Islet of Langerhans (tissue), 1 donor: Measurements from ENCODE around the gene KIZ.

ENCODE experiments used
- FAIRE-seq: peaks from one replicate; lab custom pipeline; 2011; peaks lifted over from hg19 to GRCh38; lab: Jason Lieb, UNC

Gene KIZ, protein sequence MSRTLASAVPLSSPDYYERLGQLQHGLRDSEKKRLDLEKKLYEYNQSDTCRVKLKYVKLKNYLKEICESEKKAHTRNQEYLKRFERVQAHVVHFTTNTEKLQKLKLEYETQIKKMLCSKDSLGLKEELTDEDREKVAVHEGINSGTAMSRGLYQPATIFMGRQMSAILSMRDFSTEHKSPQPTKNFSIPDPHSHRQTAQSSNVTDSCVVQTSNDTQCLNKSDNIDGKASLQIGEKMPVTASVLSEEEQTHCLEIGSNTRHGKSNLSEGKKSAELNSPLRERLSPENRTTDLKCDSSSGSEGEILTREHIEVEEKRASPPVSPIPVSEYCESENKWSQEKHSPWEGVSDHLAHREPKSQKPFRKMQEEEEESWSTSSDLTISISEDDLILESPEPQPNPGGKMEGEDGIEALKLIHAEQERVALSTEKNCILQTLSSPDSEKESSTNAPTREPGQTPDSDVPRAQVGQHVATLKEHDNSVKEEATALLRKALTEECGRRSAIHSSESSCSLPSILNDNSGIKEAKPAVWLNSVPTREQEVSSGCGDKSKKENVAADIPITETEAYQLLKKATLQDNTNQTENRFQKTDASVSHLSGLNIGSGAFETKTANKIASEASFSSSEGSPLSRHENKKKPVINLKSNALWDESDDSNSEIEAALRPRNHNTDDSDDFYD

DNA sequence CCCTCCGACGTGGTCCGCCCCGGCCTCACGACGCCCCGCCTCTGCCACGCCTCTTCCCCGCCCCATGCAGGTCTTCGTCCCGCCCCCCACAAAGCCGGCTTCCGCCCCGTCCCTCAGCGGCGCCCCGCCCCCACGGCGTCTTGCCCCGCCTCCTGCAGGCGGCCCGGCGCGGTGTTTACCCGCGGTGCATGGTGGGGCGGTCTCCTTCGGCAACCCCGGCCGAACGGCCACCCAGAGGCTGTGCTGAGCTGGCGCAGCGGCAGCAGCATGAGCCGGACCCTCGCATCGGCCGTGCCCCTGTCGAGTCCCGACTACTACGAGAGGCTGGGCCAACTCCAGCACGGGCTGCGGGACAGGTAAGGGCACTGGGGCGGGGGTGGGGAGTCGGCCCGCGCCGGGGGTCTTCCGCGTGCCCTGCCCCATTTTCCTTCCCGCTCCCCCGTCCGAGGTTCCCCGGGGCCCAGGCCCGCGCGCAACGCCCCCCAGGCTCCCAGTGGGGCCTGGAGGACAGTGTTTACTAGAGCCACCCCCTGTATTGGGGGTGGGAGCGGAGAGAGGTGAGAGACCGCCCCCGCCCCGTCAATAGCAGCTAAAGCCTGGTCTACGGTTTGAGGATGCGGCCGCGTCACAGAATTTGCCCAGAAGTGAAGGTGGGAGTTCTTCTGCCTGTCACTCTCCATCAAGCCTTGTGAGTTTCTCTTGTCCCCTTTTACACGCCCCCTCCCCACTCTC is at the start of gene KIZ:
TSS of gene KIZ (plus strand) at position 234 of the 732 bp plus-strand sequence. CDS start at position 268, 34 bp downstream.
- no peak for FAIRE-seq

DNA sequence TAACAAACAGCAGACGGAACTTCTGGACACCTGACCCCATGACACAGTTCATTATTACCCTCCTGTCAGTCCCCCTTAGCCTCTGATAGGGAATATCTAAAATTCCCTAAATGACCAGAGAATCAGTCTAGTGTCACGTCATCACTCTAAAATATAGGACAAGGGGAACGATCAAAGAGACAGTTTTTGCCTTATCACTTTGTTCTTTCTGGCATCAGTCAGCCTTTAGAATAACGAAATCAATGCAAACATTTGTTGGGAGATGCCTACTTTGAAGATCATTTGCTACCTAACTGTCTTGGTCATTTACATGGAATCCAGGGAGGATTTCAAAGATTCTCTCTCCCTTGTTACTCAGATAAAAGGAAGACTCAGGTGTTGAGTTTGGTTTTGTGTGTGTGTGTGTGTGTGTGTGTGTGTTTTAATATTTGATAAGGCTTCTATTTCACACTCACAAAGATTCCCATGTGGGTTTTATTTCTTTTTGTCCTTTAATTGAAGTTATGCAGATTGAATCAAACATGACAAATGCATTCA is 48.0 kb upstream of the KIZ start:
- FAIRE-seq, result no peak

DNA sequence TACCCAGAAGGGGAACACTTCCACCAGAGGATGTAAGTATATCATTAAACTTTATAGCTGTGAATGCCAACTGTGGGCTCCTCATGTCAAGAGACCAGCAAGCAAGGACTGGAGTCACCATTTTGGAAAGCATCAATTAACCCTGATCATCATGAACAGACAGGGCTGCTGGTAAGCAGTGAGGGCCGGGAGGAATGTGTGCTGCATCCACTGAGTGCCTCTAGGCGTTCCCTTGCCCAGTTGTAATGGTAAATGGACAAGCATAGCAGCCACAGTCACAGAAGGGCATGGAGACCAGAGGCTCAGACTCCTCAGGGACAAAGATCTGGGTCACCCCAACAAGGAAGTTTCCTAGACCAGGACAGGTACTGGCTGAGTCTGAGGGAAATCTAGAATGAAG is 43.3 kb upstream of the KIZ start:
- no peak for FAIRE-seq

DNA sequence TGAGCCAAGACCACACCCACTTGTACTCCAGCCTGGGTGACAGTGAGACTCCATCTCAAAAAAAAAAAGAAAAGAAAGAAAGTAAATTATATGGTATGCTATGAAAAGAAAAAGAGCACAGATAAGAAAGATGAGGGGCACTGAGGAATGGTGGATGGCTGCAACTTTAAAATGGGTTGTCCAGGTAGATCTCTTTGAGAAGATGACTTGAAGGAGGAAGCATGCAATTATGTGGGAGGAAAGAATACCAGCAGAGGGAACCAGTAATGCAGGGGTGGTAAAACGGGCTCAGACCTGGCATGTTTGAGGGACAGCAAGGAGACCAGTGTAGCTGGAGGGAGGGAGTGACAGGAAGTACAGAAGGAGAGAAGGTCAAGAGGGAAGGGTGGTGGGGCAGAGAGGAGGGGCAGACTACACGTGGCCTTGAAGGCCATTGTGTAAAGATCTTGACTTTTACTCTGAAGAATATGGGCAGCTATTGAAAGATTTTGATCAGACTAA is 42.0 kb upstream of the KIZ start:
- no peak for FAIRE-seq

DNA sequence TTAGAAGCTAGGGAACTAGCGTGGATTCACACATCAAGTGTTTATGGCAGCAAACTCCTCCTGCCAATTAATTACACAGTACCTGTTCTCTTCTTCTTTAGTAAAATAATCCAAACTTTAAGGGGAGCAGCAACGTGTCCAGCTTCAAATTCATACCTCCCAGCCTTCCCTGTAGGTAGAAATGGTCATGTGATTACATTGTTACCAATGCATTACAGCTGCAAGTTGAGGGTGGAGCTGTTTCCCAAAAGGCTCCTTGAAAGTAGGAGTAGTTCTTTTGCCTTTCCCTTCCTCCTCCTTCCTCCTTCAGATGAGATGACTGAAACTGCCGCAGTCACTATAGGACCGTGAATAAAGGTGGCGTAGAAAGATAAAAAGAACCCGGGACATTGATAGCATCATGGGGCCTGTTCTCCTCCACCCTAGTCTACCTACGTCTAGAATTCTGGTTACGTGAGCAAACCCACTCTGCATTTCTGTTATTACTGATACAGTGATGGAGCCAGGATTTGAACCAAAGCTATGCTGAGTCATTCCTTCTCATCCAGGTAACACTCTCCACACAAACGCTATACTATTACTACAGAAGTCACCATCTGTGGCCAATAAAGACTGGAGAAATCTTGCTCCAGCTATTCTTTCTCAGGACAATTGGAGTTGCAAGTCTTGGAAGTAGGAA is 37.9 kb upstream of the KIZ start:
- no peak for FAIRE-seq

DNA sequence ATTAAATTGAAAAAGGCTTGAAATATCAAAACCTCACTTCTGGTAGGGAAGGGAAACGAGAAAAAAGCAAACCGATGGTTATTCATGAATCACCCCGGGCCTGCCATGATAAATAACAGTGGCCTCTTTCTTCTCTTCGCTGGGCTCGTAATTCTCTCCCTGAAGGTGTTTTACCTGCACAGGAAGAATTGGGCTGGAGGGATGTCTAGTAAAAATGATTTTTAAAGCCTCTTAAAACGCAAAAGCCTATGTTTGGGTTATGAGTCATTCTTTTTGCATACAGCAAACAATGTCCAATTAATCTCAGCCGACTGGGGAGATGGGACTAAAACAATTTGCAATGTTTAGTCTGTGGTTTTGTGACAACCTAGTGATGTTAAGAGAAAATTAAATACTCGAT is 36.5 kb upstream of the KIZ start:
- no peak for FAIRE-seq

DNA sequence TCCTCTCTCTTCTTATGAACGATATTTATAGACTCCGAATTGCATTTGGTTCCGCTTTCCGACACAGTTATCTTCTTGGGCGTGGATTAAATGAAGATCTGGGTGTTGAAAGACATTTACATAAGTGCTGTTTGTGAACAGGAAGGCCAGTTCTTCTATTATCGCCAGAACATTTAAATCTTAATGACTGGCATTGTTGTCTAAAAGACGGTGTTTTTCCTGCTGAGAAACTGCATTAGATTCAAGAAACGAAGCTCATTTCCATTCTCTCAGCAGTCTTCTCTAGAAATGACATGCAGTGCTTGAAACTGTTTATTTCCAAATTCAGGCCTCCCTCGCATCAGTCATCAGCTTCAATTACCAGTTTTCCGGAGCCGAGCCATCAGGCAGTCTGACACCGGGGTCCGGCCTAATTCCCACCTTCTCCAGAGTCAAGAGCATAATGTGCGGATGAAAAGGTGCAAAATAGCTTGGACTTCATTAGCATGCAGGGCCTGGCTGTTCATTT is 35.7 kb upstream of the KIZ start:
- no peak for FAIRE-seq

DNA sequence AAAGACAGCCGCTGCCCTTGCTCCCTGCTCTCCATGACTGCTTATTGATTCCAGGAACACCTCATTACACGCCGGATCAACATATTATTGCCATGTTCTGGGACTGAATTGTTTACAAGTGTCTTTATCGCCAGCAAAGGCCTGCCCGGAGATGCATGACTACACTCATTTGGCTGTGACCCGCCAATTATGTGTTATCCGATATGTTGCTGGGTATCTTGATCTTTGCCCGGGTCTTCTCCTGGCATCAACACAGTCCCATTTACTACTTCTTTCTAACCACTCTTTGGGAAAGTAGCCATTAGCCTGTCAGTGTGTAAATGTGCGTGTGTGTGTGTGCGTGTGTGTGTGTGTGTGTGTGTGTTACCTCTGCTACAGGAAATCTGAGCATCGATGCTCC is 35.2 kb upstream of the KIZ start:
- FAIRE-seq, result no peak

DNA sequence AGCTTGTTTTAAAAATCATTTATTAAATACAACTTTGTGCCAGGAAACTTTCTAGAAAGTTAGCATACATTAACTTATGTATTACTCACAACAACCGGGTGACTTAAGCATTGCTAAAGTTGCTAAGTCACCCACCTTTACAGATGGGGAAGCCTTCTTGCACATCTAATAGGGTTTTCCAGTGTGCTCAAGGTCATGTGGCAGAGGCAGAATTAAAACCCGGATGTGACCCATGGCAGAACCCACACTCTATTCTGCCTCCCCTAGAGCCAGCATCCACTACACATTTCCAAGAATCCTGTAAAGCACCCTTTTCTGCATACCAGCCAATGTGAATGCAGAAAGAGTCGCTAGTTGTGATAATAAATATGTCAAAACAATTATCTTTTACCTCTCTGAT is 33.1 kb upstream of the KIZ start:
- no peak for FAIRE-seq

DNA sequence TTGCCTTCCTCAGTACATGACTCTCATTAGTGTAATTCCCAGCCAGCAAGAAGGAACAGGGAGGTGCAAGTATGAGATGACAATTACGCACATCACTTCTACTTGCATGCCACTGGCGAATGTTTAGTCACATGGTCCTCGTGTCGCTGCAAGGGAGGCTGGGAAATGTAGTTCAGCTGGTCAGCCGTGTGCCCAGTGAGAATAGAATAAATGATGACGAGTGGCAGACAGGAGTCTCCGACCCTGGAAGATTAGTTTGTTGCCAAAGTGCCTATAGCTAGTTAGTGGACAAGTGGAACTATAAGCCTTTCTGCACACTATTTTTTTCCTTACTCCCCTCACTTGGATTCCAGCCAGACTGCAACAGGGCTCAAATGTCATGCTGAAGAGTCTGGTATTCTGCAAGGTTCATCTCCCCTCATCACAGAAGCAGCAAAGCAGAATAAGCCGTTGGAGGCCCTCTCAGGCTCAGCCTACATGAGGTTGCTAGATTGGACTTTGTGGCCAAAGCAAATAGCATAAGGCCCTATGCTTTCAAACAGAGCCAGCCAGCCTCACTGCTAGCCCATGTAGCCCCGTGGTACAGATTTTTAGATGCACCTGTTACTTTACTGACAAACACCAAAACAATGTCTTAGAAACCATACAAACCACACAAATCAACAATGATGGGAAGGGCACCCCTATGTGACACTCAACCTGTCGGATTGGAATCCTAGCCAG is 29.4 kb upstream of the KIZ start:
- FAIRE-seq, result no peak

DNA sequence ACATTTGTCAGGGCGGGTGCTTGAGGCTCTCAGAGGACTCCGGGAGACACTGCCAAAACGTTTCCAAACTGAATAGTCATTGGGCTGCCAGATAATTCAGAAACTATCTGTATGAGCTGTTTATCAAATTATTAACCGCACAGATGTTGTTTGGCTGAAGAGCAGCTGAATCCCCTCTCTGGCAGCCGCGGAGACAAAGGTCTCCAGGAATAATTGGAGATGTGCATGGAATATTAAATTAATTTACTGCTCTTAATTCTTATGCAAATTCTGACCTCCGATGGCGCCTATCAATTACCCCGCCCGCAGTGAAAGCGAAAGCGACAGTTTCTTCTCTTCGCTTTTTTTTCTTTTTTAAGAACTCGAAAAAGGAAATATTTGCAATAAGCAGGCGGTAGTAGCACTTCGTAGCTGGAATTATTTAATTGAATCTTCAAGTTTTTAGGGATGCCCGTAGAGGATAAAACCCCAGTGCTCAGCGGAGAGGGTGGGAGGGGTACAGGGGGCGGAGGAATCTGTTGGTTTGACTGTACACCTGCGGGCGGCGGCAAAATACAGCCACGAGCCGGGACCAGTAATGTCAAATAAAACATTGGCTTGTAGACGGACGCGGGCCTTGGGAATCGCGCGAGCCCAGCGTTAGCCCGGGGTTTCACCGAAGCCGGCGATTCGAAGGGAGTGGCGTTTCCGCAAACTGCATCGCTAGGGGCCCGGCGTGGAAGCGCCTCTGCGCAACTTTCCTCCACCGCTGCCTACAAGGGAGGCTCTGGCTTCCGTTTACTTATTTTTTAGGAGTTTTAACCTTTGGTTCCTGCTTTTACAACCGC is 25.9 kb upstream of the KIZ start:
- no peak for FAIRE-seq

DNA sequence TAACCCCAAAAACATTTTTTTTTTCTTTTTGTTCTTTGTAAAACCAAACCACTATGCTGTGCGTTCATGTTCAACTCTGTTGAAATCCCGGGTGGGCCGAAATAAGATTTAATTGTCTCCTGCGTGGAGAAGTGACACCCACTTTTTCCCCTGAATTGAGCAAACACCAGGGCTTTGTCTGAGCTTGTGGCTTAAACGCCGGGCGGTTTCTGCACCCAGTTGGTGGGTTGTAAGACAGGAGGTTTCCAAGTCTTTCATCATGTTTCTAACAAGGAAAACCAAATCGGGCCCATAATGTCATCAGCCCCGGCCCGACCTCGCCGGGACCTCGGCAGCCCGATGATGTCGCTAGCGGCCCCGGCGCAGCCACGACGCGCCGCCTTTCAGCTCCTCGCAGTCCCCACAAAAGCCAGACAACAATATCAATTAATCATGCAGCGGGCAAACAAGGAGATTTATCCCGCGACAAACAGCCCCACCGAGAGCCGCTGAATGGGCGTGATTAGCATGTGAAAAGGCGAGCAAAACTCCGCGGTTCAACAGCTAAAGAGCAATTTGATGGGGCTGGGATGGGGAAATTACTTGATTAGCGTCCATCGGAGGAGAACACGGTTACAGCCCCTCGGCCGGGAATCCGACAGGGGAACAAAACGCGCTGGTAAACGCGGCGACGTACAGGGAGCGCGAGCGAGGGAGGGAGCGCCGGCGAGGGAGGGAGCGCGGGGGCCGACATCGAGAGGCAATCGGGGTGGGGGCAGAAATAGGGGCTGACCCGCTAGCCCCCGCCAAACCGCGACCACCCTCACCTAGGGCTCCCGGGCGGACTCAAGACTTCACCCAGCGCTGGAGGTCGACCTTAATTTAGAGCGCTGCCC is 25.1 kb upstream of the KIZ start:
- no peak for FAIRE-seq

DNA sequence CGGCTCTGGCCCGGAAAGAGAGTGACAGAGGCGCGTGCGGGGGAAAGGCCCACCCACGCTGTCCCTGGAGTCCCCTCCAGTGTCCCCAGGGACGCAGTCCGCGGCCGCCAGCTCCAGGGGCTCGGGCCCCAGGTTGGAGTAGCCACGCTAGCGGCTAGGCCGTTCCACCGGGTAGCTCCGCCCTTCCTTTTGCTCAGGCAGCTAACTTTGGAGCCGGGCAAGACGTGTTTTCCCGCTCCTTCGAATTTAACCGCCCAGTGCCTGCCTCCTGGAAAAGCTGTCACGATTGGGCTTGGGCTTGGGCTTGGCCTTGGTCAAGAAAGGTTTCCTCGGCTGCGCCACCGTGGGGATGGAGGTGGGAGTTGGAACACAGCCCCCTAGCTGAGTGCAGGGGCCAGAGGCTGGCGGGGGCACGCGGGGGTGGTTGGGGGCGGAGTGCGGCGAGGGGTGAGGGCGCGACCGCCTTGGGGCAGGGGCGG is 24.4 kb upstream of the KIZ start:
- no peak for FAIRE-seq

DNA sequence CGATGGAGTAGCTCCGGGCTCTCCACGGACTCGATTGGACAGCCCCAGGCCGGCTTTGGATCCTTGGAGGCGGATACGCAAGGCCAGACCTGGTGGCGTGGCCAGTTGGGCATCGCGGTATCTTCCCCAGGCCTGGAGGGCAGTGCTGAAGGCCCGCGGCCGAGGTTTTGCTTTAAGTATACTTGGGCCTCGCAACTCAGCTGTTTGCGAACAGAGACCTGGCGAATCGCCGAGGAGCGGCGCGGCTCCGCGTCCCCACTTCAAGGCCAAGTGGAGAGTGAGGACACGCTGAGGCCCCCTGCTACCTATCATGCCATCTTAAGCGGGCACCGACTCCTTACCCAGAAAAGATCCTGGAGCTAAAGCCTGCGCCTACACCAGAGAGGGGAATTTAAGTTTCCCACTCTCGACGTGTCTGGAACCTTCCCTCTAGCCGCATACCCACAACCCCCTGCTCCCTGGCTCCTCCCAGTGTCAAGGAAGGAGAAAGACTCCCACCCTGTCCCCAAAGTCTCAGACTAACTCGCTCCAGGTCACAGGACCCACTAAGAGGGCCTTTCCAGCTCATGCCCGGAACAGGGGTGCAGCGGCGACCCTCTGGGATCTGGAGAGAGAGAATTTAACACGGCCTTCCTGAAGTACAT is 23.8 kb upstream of the KIZ start:
- no peak for FAIRE-seq

DNA sequence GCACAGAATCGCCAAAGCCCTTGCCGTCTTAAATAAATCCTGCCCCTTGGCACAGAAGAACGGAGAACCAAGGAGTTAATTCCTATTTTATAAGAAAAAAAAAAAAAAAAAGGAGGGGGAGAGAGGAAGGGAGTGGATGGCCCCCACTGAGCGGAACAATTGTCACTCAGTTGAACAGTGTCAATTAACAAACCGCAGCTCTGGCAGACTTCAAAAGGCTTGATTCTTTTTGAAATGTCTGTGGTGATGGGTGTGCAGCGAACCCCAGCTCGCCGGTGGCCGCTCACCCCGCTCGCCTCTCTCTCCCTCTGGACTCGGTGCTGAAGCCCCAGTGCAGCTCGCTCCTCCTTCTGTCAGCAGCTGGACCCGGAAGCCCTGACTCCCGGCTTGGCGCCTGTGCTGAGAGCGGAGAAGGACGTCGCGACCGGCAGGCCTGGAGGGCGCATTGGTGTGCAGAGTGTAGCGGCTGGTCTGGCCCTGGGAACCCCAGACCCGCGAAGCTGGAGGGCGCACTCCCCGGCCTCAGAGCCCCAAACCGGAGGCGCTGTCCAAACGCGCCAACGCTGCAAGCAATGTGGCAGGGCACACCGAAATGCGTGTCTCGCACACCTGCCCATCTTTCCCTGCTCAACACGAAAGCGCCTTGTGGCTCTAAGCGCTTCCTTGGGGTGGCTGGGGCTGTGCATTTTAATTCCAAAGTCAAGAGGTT is 23.1 kb upstream of the KIZ start:
- no peak for FAIRE-seq

DNA sequence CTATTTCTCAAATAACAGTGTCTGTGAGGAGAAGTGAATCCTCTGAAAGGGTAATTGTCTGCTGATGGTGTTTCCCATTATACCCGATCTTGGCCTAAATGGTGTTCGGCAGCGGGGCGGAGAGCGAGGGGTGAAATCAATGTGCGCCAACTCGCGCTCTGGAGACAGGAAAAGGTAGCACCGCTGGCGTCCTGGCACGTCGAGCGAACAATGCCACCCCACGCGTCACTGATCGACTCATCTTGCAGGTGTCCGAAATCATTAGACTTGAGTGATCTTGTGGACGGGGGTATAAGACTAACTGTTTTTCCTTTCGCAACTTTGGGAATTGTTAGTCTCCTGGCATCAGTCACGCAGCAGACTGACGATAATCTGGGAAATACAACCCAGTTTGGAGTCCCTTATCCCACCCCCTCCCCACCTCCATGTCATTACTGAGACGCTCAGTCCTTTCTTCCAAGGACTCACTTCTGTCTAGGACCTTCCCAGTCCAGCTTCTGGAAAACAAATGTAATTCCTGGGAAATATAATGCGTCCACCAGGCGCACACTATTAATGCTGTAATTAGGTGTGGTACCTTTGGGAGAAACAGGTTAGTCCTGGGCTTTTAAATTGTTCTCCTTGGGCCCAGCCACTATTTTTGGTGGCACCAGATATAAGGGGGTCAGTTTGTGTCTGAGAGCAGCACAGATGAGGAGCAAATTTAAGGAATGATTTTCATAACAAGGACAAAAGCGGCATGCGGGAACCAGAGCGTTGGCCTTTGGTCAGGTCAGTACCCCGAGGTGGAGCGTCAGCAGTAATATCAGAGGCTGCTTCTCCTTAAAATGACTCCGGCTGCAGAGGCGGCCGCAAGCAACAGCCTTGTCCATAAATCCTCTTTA is 22.1 kb upstream of the KIZ start:
- no peak for FAIRE-seq

DNA sequence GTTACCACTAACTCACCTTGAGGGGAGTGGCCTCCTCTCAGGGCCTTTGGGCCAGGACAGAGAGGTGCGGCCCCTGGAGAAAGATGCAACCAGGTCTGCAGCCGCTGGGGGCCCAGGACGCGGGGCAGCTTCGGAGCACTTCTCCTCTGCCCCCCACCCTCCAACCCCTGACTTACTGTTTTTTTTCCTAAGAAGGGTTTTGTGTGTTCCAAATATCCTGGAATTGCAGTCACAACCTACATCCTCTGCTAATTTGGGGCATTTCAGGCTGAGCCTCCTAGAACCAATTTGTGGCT is 21.5 kb upstream of the KIZ start:
- no peak for FAIRE-seq
